GM12892 (cell line): ENCODE results near the gene FNBP1.
A peak's percentile ranks its signal among the peaks of the same experiment; 100 is the strongest.

ENCODE experiments used
- POLR2A ChIP-seq: IDR thresholded peaks from 2 replicates; pipeline ENCODE4 v1.6.1; 2011; ENCODE audit warnings: low read depth, low read length, control low read depth
- POLR2AphosphoS5 ChIP-seq: IDR thresholded peaks from 2 replicates; pipeline ENCODE4 v1.6.1; 2011; ENCODE audit warnings: low read depth, low read length, control low read depth
- TAF1 ChIP-seq: IDR thresholded peaks from 2 replicates; pipeline ENCODE4 v1.6.1; 2011; ENCODE audit warnings: low read depth, mild to moderate bottlenecking, control low read depth, low read length, borderline replicate concordance

- TF ChIP-seq POLR2A = 0 out of 2 replicates have a peak, but pooled peaks have one; percentile 26
- peak; percentile 21; the same call in 1 of the 2 replicates for TF ChIP-seq POLR2AphosphoS5
- TF ChIP-seq TAF1 = no peak
These were observed 144.8 kb downstream of the FNBP1 start for GRCh38 chr9:129898185-129898584.
